ENCODE measurements around the gene SYNPO2.

DNA sequence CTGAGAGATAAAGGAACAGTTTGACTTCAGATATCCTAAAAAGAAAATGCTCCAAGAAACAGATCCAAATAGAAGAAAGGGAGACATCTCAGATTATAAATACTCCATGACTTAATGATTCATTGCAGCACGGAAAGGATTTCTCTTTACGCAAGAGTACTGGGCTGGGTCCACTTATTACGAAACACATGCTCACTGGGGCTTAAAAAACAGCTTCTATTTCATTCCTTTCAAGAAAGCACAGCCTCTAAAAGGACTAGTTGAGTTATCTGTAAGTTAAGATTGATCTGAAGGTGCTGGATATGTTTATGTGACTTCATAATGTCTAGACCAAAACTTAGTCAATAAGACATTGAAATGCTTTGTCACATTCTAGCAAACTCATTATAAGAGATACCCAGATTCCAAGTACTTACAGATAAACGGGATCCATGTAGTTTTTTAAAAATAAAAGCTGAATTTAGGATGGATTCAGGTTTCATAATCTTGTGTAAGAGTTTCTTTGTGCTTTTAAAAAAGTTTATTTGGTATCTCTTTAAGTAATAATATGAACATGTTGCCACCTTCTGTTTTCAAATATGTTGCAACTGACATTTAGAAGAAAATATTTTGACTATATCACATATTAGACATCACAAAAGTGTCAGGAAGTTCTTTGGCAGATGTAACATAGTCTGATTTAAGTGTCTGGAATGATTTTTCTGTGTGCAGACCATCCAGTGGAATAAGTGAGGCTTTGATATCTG lies 137.4 kb downstream of the SYNPO2 start:
- no peak for TF ChIP-seq EZH2 (IDR thresholded peaks at IDR 0.05; ENCODE audit: low read length)
- TF ChIP-seq, protein P1, sequence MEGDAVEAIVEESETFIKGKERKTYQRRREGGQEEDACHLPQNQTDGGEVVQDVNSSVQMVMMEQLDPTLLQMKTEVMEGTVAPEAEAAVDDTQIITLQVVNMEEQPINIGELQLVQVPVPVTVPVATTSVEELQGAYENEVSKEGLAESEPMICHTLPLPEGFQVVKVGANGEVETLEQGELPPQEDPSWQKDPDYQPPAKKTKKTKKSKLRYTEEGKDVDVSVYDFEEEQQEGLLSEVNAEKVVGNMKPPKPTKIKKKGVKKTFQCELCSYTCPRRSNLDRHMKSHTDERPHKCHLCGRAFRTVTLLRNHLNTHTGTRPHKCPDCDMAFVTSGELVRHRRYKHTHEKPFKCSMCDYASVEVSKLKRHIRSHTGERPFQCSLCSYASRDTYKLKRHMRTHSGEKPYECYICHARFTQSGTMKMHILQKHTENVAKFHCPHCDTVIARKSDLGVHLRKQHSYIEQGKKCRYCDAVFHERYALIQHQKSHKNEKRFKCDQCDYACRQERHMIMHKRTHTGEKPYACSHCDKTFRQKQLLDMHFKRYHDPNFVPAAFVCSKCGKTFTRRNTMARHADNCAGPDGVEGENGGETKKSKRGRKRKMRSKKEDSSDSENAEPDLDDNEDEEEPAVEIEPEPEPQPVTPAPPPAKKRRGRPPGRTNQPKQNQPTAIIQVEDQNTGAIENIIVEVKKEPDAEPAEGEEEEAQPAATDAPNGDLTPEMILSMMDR (optimal IDR thresholded peaks at IDR 0.05 in 1 of 3, IDR thresholded peaks at IDR 0.05 in 1 of 3, conservative IDR thresholded peaks at IDR 0.05 in 1 of 3; ENCODE audit: extremely low read depth in 1 of 3, insufficient read depth in 2 of 3, low read length in 3 of 3): no peak
